Upper lobe of right lung (tissue), 1 donor: ENCODE data around the gene ZNF280D. TPM values are rescaled to one million over a fixed set of nuclear protein-coding genes. Genes with fewer than 3 reads are reported as not detected.
A peak's percentile ranks its signal among the peaks of the same experiment; 100 is the strongest.

Experiments
- ATAC-seq: fragments of 200-7000 bp; cut with Tn5 transposase; one replicate; pipeline ENCODE4 v1.9.1; 2020; ENCODE audit warnings: mild to moderate bottlenecking, moderate library complexity
- DNase-seq: peaks from one replicate; pipeline ENCODE4 v3.0.0-alpha.2; 2020
- H3K27ac ChIP-seq: fragments of 200-600 bp; one replicate; pipeline ENCODE4 v1.8.0; 2022
- H3K27me3 ChIP-seq: fragments of 200-600 bp; one replicate; pipeline ENCODE4 v1.8.0; 2022; ENCODE audit warnings: mild to moderate bottlenecking
- H3K36me3 ChIP-seq: fragments of 200-600 bp; one replicate; pipeline ENCODE4 v1.8.0; 2022
- H3K4me1 ChIP-seq: fragments of 200-600 bp; one replicate; pipeline ENCODE4 v1.8.0; 2022
- H3K4me3 ChIP-seq: fragments of 200-600 bp; one replicate; pipeline ENCODE4 v1.8.0; 2022; ENCODE audit warnings: mild to moderate bottlenecking
- H3K9me3 ChIP-seq: fragments of 200-600 bp; one replicate; pipeline ENCODE4 v1.8.0; 2022
- CTCF ChIP-seq: fragments of 200-600 bp; IDR thresholded peaks from one replicate; pipeline ENCODE4 v1.8.0; 2022; ENCODE audit warnings: antibody characterized with exemption
- intact Hi-C: fragments of 100-400 bp; cut with DNase I; formaldehyde crosslinking; loops from one replicate; pipeline ENCODE4 v1.11.0; 2022
- total RNA-seq: library from RNA; stranded (reverse); fragmentation: NEBNext Ultra II Directional; extraction: Animal tissue kit (Norgen Biotek cat#: 25700); gene quantifications from one replicate; pipeline ENCODE4 v1.2.1, GENCODE V29; 2021
- donor health status: DM: no; HTN: yes; CAD: no; lungs with severe emphysema.

ZNF280D gene
- total RNA-seq, 1 donor from 2014 or later: 46.2 TPM

- no peak for TF ChIP-seq CTCF
- H3K4me1 ChIP-seq: peaks cover 10% of the 10 kb centered on the region
These were observed 25.6 kb upstream of the ZNF280D start for GRCh38 chr15:56758770-56759449.

GRCh38 chr15:56757875-56758274, 24.6 kb upstream of the ZNF280D start:
- Histone ChIP-seq H3K27ac (no peak overlapping the region), H3K27me3 (no peaks in the 10 kb centered on the region), H3K36me3 (no peaks in the 10 kb centered on the region), H3K9me3 (no peaks in the 10 kb centered on the region), H3K4me1 (no peaks in the 10 kb centered on the region), H3K4me3 (no peak overlapping the region)
- no peak for DNase-seq
- ATAC-seq: peak; percentile 47
- TF ChIP-seq CTCF: no peak
- intact Hi-C loops: no loop called here

More at GRCh38 chr15:56758770-56759449, 25.6 kb upstream of the ZNF280D start:
- no peaks in the 10 kb centered on the region for H3K9me3 ChIP-seq
- DNase-seq (no peak), ATAC-seq (no peak)
- H3K27me3 ChIP-seq: no peaks in the 10 kb centered on the region
- intact Hi-C loops: no loop called here
- H3K27ac ChIP-seq: no peak overlapping the region
- H3K36me3 ChIP-seq: no peaks in the 10 kb centered on the region
- no peak overlapping the region for H3K4me3 ChIP-seq

DNA sequence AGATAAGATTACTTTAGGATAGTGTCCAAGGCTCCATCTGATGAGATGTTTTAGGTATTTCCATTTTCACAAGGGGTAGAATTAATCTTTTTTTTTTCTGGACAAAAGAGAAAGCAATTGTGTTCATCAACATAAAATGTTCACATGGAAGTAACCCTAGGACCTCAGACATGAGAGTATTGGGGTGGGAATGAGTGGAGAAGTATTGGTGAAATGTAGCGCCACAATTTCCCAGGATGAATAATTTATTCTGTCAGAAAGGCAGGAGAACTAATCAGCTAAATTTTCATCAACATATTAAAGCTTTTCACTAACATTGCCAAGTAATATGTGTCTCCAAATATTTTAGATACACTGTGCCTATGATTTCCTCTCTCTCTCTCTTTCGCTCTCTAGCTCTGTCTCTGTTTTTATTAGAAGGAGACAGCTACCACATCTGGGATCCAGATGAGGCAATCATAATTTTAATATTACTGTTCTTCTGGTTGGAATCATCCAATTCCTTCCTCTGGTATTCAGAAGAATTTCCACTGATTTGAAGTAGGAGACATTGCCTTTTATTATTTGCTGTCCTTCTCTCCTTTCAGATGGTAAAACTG, 21.6 kb upstream of the ZNF280D start:
- intact Hi-C loops: no loop called here
- H3K4me1 ChIP-seq: no peaks in the 10 kb centered on the region
- H3K36me3 ChIP-seq: no peaks in the 10 kb centered on the region
- ATAC-seq: no peak
- TF ChIP-seq CTCF: no peak
- H3K4me3 ChIP-seq: no peak overlapping the region
- H3K9me3 ChIP-seq: no peaks in the 10 kb centered on the region
- no peaks in the 10 kb centered on the region for H3K27me3 ChIP-seq
- DNase-seq: no peak
- no peak overlapping the region for H3K27ac ChIP-seq

DNA sequence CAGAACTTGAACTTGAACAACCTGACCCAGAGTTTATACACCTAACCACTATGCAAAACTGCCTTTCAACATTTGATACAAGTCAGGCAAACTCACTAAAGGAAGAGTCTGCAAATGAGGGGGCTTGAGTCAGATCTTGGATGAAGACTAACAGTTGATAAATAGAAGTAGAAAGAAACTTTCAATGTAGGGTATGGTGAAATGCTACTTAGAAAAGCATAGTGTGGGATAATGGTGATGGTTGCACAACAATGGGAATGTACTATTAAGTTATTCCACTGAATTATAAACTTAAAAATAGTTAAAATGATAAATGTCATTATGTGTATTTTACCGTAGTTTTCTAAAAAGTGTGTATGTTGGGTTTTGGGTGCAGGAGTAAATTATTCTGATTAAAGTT, 19.7 kb upstream of the ZNF280D start:
- Histone ChIP-seq H3K27ac (no peak overlapping the region), H3K9me3 (no peaks in the 10 kb centered on the region), H3K4me3 (no peak overlapping the region), H3K27me3 (no peaks in the 10 kb centered on the region), H3K36me3 (no peaks in the 10 kb centered on the region), H3K4me1 (no peaks in the 10 kb centered on the region)
- no peak for ATAC-seq
- TF ChIP-seq CTCF: no peak
- intact Hi-C loops: no loop called here
- no peak for DNase-seq

- Histone ChIP-seq H3K27ac (no peak overlapping the region), H3K4me3 (no peak overlapping the region), H3K9me3 (no peaks in the 10 kb centered on the region), H3K36me3 (no peaks in the 10 kb centered on the region), H3K4me1 (no peaks in the 10 kb centered on the region), H3K27me3 (no peaks in the 10 kb centered on the region)
- DNase-seq (no peak), ATAC-seq (no peak)
- TF ChIP-seq CTCF: no peak
- intact Hi-C loops: no loop called here
These were observed 16.7 kb upstream of the ZNF280D start for GRCh38 chr15:56749982-56750381.
